Caco-2 (cell line): ENCODE measurements around the gene MRPL17. TPM values are rescaled to one million over a fixed set of nuclear protein-coding genes. Genes with fewer than 3 reads are reported as not detected.

Experiments
- BruUV-seq: library from RNA; stranded (reverse); fragments of 400-500 nt; replicated peaks from 2 replicates; lab custom pipeline; 2021; lab: Mats Ljungman, UMichigan
- CTCF ChIA-PET: fragments of 300-600 bp; sonication (Branson Sonifier 250); formaldehyde crosslinking; loops from one replicate; lab custom pipeline; 2022; ENCODE audit warnings: antibody characterized with exemption; lab: Charles Lee
- POLR2A ChIA-PET: fragments of 300-600 bp; sonication (Branson Sonifier 250); formaldehyde crosslinking; loops from one replicate; lab custom pipeline; 2022; ENCODE audit warnings: antibody characterized with exemption; lab: Charles Lee
- DNase-seq, 2 experiments: peaks; one replicate each; pipeline versions ENCODE4 v3.0.0 to v3.0.0-alpha.2; 2020 to 2022
- H3K27me3 ChIP-seq: replicated peaks from 2 replicates; pipeline ENCODE4 v1.6.0; 2011; ENCODE audit warnings: low read length; ENCODE audit not compliant: control insufficient read depth, insufficient read depth
- H3K36me3 ChIP-seq: 2 replicates; pipeline ENCODE4 v1.5.1; 2011; ENCODE audit warnings: low read length; ENCODE audit not compliant: control insufficient read depth, insufficient read depth
- H3K4me1 ChIP-seq: fragments of 250-450 bp; sonication (Bioruptor Pico); 2 replicates; pipeline ENCODE4 v1.5.1; 2020; ENCODE audit warnings: mild to moderate bottlenecking
- H3K4me3 ChIP-seq: 2 replicates; pipeline ENCODE4 v1.5.1; 2011; ENCODE audit warnings: low read depth, mild to moderate bottlenecking, control low read depth, low read length
- H3K9me3 ChIP-seq: fragments of 250-450 bp; sonication (Bioruptor Pico); 2 replicates; pipeline ENCODE4 v1.5.1; 2020; ENCODE audit warnings: mild to moderate bottlenecking, moderate library complexity
- H3K27ac Mint-ChIP-seq: one replicate; pipeline ENCODE4 v1.8.0; 2022; ENCODE audit warnings: mixed read lengths; ENCODE audit not compliant: unreplicated experiment
- H3K27me3 Mint-ChIP-seq: one replicate; pipeline ENCODE4 v1.8.0; 2022; ENCODE audit warnings: mixed read lengths; ENCODE audit not compliant: insufficient read depth, unreplicated experiment
- H3K36me3 Mint-ChIP-seq: one replicate; pipeline ENCODE4 v1.8.0; 2022; ENCODE audit warnings: mild to moderate bottlenecking, mixed read lengths; ENCODE audit not compliant: insufficient read depth, unreplicated experiment
- H3K4me1 Mint-ChIP-seq: one replicate; pipeline ENCODE4 v1.8.0; 2022; ENCODE audit warnings: low read depth, mixed read lengths; ENCODE audit not compliant: unreplicated experiment
- H3K4me3 Mint-ChIP-seq: one replicate; pipeline ENCODE4 v1.8.0; 2022; ENCODE audit warnings: mild to moderate bottlenecking, moderate library complexity, mixed read lengths; ENCODE audit not compliant: unreplicated experiment
- H3K9me3 Mint-ChIP-seq: one replicate; pipeline ENCODE4 v1.8.0; 2022; ENCODE audit warnings: mixed read lengths; ENCODE audit not compliant: unreplicated experiment
- CTCF ChIP-seq, 2 experiments: fragments of 200-600 bp in 1 of 2; IDR thresholded peaks; 1 replicate in 1 of 2; 2 replicates in 1 of 2; pipeline versions ENCODE4 v1.5.1 to v1.8.0; 2011 to 2022; ENCODE audit warnings: antibody characterized with exemption in 1 of 2, control low read depth in 1 of 2, inconsistent platforms in 1 of 2, low read depth in 1 of 2, low read length in 1 of 2, mild to moderate bottlenecking in 1 of 2, moderate library complexity in 1 of 2; ENCODE audit not compliant: insufficient read depth in 1 of 2, severe bottlenecking in 1 of 2, unreplicated experiment in 1 of 2
- intact Hi-C: fragments of 100-400 bp; cut with micrococcal nuclease; formaldehyde crosslinking; loops from one replicate; pipeline ENCODE4 v1.10.0; 2022; ENCODE audit not compliant: unreplicated experiment
- total RNA-seq: library from RNA; stranded (reverse); gene quantifications from 2 replicates; pipeline ENCODE4 v1.2.3, GENCODE V29; 2022

Gene MRPL17
- total RNA-seq, 1 experiment from 2014 or later, result 60.8 TPM

- intact Hi-C loops, result loop anchor here (1.0 kb wide), 1 partner anchor 107 kb away; no protein-coding TSS in a partner anchor
- H3K36me3 ChIP-seq, result no peaks in the 10 kb centered on the region
- CTCF ChIA-PET, result interaction anchor here (0.7 to 1.2 kb wide), 3 partner anchors 8 to 107 kb away, joined by 3 to 6 read pairs (median 4); no protein-coding TSS in a partner anchor
- H3K27me3 Mint-ChIP-seq, result no peaks in the 10 kb centered on the region
- no peak for TF ChIP-seq CTCF (IDR thresholded peaks at IDR 0.05; ENCODE audit: insufficient read depth in 1 of 2, low read depth in 1 of 2, low read length in 1 of 2, severe bottlenecking in 1 of 2, unreplicated experiment in 1 of 2)
- H3K27ac Mint-ChIP-seq, result no peak overlapping the region
- H3K36me3 Mint-ChIP-seq, result no peaks in the 10 kb centered on the region
- BruUV-seq, result no TSS peak
- no peaks in the 10 kb centered on the region for H3K9me3 ChIP-seq
- H3K4me1 Mint-ChIP-seq, result no peaks in the 10 kb centered on the region
- POLR2A ChIA-PET, result no interaction called here
- H3K9me3 Mint-ChIP-seq, result no peaks in the 10 kb centered on the region
- no peak overlapping the region for H3K4me3 ChIP-seq
- DNase-seq, result no peak
- peaks cover 16% of the 10 kb centered on the region for H3K4me1 ChIP-seq
- no peak overlapping the region for H3K4me3 Mint-ChIP-seq
- H3K27me3 ChIP-seq, result no peaks in the 10 kb centered on the region; the same call in 1 of the 2 replicates
These were observed 44.7 kb downstream of the MRPL17 start for GRCh38 chr11:6638429-6638828.

GRCh38 chr11:6637871-6638270 lies 45.3 kb downstream of the MRPL17 start:
- Histone ChIP-seq H3K4me3 (no peak overlapping the region), H3K9me3 (no peaks in the 10 kb centered on the region), H3K36me3 (no peaks in the 10 kb centered on the region), H3K4me1 (peaks cover 16% of the 10 kb centered on the region), H3K27me3 (no peaks in the 10 kb centered on the region; the same call in 1 of the 2 replicates)
- Mint-ChIP-seq H3K4me1 (no peaks in the 10 kb centered on the region), H3K9me3 (no peaks in the 10 kb centered on the region), H3K4me3 (no peak overlapping the region), H3K27ac (no peak overlapping the region), H3K36me3 (no peaks in the 10 kb centered on the region), H3K27me3 (no peaks in the 10 kb centered on the region)
- ChIA-PET POLR2A (no interaction called here), CTCF (interaction anchor here (0.9 to 1.2 kb wide), 2 partner anchors 14 to 107 kb away, joined by 3 to 6 read pairs; no protein-coding TSS in a partner anchor)
- TF ChIP-seq CTCF (IDR thresholded peaks at IDR 0.05; ENCODE audit: insufficient read depth in 1 of 2, low read depth in 1 of 2, low read length in 1 of 2, severe bottlenecking in 1 of 2, unreplicated experiment in 1 of 2), result no peak
- intact Hi-C loops, result loop anchor here (1.0 kb wide), 1 partner anchor 107 kb away; no protein-coding TSS in a partner anchor
- no peak for DNase-seq
- BruUV-seq, result no TSS peak

- Histone ChIP-seq H3K9me3 (no peaks in the 10 kb centered on the region), H3K4me3 (no peak overlapping the region), H3K36me3 (no peaks in the 10 kb centered on the region), H3K4me1 (peaks cover 16% of the 10 kb centered on the region), H3K27me3 (no peaks in the 10 kb centered on the region)
- no TSS peak for BruUV-seq
- ChIA-PET CTCF (no interaction called here), POLR2A (no interaction called here)
- TF ChIP-seq CTCF (IDR thresholded peaks at IDR 0.05; ENCODE audit: insufficient read depth in 1 of 2, low read depth in 1 of 2, low read length in 1 of 2, severe bottlenecking in 1 of 2, unreplicated experiment in 1 of 2), result no peak
- Mint-ChIP-seq H3K27ac (no peak overlapping the region), H3K36me3 (no peaks in the 10 kb centered on the region), H3K4me1 (no peaks in the 10 kb centered on the region), H3K4me3 (no peak overlapping the region), H3K9me3 (no peaks in the 10 kb centered on the region), H3K27me3 (no peaks in the 10 kb centered on the region)
- intact Hi-C loops, result no loop called here
- no peak for DNase-seq
These were observed 46.7 kb downstream of the MRPL17 start for GRCh38 chr11:6636480-6636879.
